ENCODE results near the gene COL5A1.

The COL5A1 gene

GRCh38 chr9:134789168-134789567, 147.6 kb downstream of the COL5A1 start:
- Histone ChIP-seq H3K27me3 (ENCODE audit: control insufficient read depth, insufficient read depth, low read length) (no peaks in the 10 kb centered on the region), H3K27ac (no peak overlapping the region)

GRCh38 chr9:134791009-134791408, 149.4 kb downstream of the COL5A1 start:
- H2AFZ ChIP-seq: no peak overlapping the region
- H3K9me3 ChIP-seq (ENCODE audit: control insufficient read depth, low read length): no peaks in the 10 kb centered on the region
- no peak overlapping the region for H3K27ac ChIP-seq
- no peaks in the 10 kb centered on the region for H3K79me2 ChIP-seq
- no peak overlapping the region for H3K9ac ChIP-seq
- TF ChIP-seq CTCF (IDR thresholded peaks at IDR 0.05): no peak
- no peak overlapping the region for H3K4me2 ChIP-seq (ENCODE audit: low read length)
- H3K36me3 ChIP-seq (ENCODE audit: control insufficient read depth, insufficient read depth, low read length): no peaks in the 10 kb centered on the region
- H3K4me1 ChIP-seq: no peaks in the 10 kb centered on the region
- H3K4me3 ChIP-seq (ENCODE audit: low read depth, low read length): no peak overlapping the region
- H3K27me3 ChIP-seq (ENCODE audit: control insufficient read depth, insufficient read depth, low read length): no peaks in the 10 kb centered on the region

More at GRCh38 chr9:134789168-134789567, 147.6 kb downstream of the COL5A1 start:
- Histone ChIP-seq H3K4me3 (ENCODE audit: low read depth, low read length) (no peak overlapping the region), H2AFZ (no peak overlapping the region), H3K4me1 (no peaks in the 10 kb centered on the region), H3K9ac (no peak overlapping the region), H3K4me2 (ENCODE audit: low read length) (no peak overlapping the region), H3K9me3 (ENCODE audit: control insufficient read depth, low read length) (no peaks in the 10 kb centered on the region), H3K36me3 (ENCODE audit: control insufficient read depth, insufficient read depth, low read length) (no peaks in the 10 kb centered on the region), H3K79me2 (no peaks in the 10 kb centered on the region)
- TF ChIP-seq CTCF (IDR thresholded peaks at IDR 0.05): no peak

GRCh38 chr9:134792627-134793026, 151.0 kb downstream of the COL5A1 start:
- H3K36me3 ChIP-seq (ENCODE audit: control insufficient read depth, insufficient read depth, low read length): no peaks in the 10 kb centered on the region
- H3K9me3 ChIP-seq (ENCODE audit: control insufficient read depth, low read length): no peaks in the 10 kb centered on the region
- H3K27me3 ChIP-seq (ENCODE audit: control insufficient read depth, insufficient read depth, low read length): no peaks in the 10 kb centered on the region
- no peaks in the 10 kb centered on the region for H3K4me1 ChIP-seq
- no peak overlapping the region for H2AFZ ChIP-seq
- H3K27ac ChIP-seq: no peak overlapping the region
- no peak overlapping the region for H3K9ac ChIP-seq
- H3K79me2 ChIP-seq: no peaks in the 10 kb centered on the region
- no peak for TF ChIP-seq CTCF (IDR thresholded peaks at IDR 0.05)
- no peak overlapping the region for H3K4me2 ChIP-seq (ENCODE audit: low read length)
- no peak overlapping the region for H3K4me3 ChIP-seq (ENCODE audit: low read depth, low read length)

GRCh38 chr9:134793288-134794188, 151.9 kb downstream of the COL5A1 start:
- H3K36me3 ChIP-seq (ENCODE audit: control insufficient read depth, insufficient read depth, low read length): no peaks in the 10 kb centered on the region
- H3K4me1 ChIP-seq: no peaks in the 10 kb centered on the region
- H2AFZ ChIP-seq: no peak overlapping the region
- no peaks in the 10 kb centered on the region for H3K9me3 ChIP-seq (ENCODE audit: control insufficient read depth, low read length)
- H3K27ac ChIP-seq: no peak overlapping the region
- no peaks in the 10 kb centered on the region for H3K27me3 ChIP-seq (ENCODE audit: control insufficient read depth, insufficient read depth, low read length)
- H3K79me2 ChIP-seq: no peaks in the 10 kb centered on the region
- no peak overlapping the region for H3K4me2 ChIP-seq (ENCODE audit: low read length)
- no peak overlapping the region for H3K9ac ChIP-seq
- H3K4me3 ChIP-seq (ENCODE audit: low read depth, low read length): no peak overlapping the region
- no peak for TF ChIP-seq CTCF (IDR thresholded peaks at IDR 0.05)
